IMR-90 (cell line): ENCODE measurements around the gene ERAS. TPM values are rescaled to one million over a fixed set of nuclear protein-coding genes. Genes with fewer than 3 reads are reported as not detected.

Experiments used
- ATAC-seq: fragments of 200-7000 bp; cut with Tn5 transposase; 2 replicates; pipeline ENCODE4 v1.9.1; 2020; ENCODE audit warnings: low read depth, mild to moderate bottlenecking, moderate library complexity
- BruUV-seq: library from RNA; stranded (reverse); fragments of 400-500 nt; replicated peaks from 2 replicates; lab custom pipeline; 2021; lab: Mats Ljungman, UMichigan
- CTCF ChIA-PET: fragments of 300-600 bp; formaldehyde crosslinking; extraction: SDS; loops from one replicate; lab custom pipeline; 2021; ENCODE audit warnings: antibody characterized with exemption; lab: Yijun Ruan, JAX
- POLR2A ChIA-PET: fragments of 300-600 bp; sonication (Branson Sonifier 250); formaldehyde crosslinking; loops from one replicate; lab custom pipeline; 2022; ENCODE audit warnings: antibody characterized with exemption; ENCODE audit not compliant: unreplicated experiment; lab: Charles Lee
- DNase-seq: peaks from one replicate; pipeline ENCODE4 v3.0.0; 2013
- H2AFZ ChIP-seq: replicated peaks from 2 replicates; pipeline ENCODE3; 2013; ENCODE audit warnings: low read length, mild to moderate bottlenecking; ENCODE audit not compliant: poor library complexity
- H2AK5ac ChIP-seq: 2 replicates; pipeline ENCODE4 v1.6.1; 2013; ENCODE audit warnings: low read depth, low read length, inconsistent platforms
- H2AK9ac ChIP-seq: replicated peaks from 2 replicates; pipeline ENCODE3; 2013; ENCODE audit warnings: mild to moderate bottlenecking, low read depth, low read length, moderate library complexity; ENCODE audit not compliant: poor library complexity
- H2BK120ac ChIP-seq: 2 replicates; pipeline ENCODE4 v1.6.1; 2013; ENCODE audit warnings: low read depth, low read length, inconsistent platforms
- H2BK15ac ChIP-seq: 3 replicates; pipeline ENCODE4 v1.6.1; 2013; ENCODE audit warnings: low read depth, low read length, inconsistent platforms
- H2BK20ac ChIP-seq: 2 replicates; pipeline ENCODE4 v1.6.1; 2013; ENCODE audit warnings: low read depth, mild to moderate bottlenecking, inconsistent platforms, low read length, moderate library complexity
- H2BK5ac ChIP-seq: 2 replicates; pipeline ENCODE4 v1.6.1; 2013; ENCODE audit warnings: mild to moderate bottlenecking, low read depth, low read length, inconsistent platforms; ENCODE audit not compliant: poor library complexity, severe bottlenecking
- H3K14ac ChIP-seq: replicated peaks from 2 replicates; pipeline ENCODE4 v1.6.1; 2013; ENCODE audit warnings: low read depth, low read length, inconsistent platforms
- H3K18ac ChIP-seq: 2 replicates; pipeline ENCODE4 v1.6.1; 2013; ENCODE audit warnings: low read depth, low read length, control low read depth
- H3K23ac ChIP-seq: 2 replicates; pipeline ENCODE4 v1.6.1; 2013; ENCODE audit warnings: low read depth, low read length, inconsistent platforms
- H3K27ac ChIP-seq: 2 replicates; pipeline ENCODE4 v1.5.1; 2013; ENCODE audit warnings: mild to moderate bottlenecking, control low read depth, low read length; ENCODE audit not compliant: insufficient read depth
- H3K27me3 ChIP-seq: 2 replicates; pipeline ENCODE4 v1.6.1; 2013; ENCODE audit warnings: low read length; ENCODE audit not compliant: control insufficient read depth, insufficient read depth
- H3K36me3 ChIP-seq: 2 replicates; pipeline ENCODE4 v1.6.1; 2013; ENCODE audit warnings: low read length, mixed read lengths; ENCODE audit not compliant: control insufficient read depth, insufficient read depth
- H3K4ac ChIP-seq: 2 replicates; pipeline ENCODE4 v1.6.1; 2013; ENCODE audit warnings: low read depth, low read length, inconsistent platforms
- H3K4me1 ChIP-seq: 2 replicates; pipeline ENCODE4 v1.6.1; 2013; ENCODE audit warnings: low read length, mixed read lengths; ENCODE audit not compliant: control insufficient read depth, insufficient read depth
- H3K4me2 ChIP-seq: 2 replicates; pipeline ENCODE4 v1.6.1; 2013; ENCODE audit warnings: low read depth, mild to moderate bottlenecking, control low read depth, low read length, moderate library complexity
- H3K4me3 ChIP-seq: 2 replicates; pipeline ENCODE4 v1.5.1; 2013; ENCODE audit warnings: low read depth, mild to moderate bottlenecking, control low read depth, low read length, moderate library complexity; ENCODE audit not compliant: insufficient read depth
- H3K56ac ChIP-seq: 2 replicates; pipeline ENCODE4 v1.6.1; 2013; ENCODE audit warnings: low read length, inconsistent platforms; ENCODE audit not compliant: insufficient read depth; ENCODE audit errors: extremely low read depth
- H3K79me1 ChIP-seq, 2 experiments: 2 replicates each; pipeline ENCODE4 v1.6.1; 2013; ENCODE audit warnings: low read length in 2 of 2, inconsistent platforms in 1 of 2, low read depth in 1 of 2
- H3K9ac ChIP-seq: 2 replicates; pipeline ENCODE4 v1.6.1; 2013; ENCODE audit warnings: low read depth, low read length, control low read depth
- H3K9me1 ChIP-seq: 2 replicates; pipeline ENCODE4 v1.6.1; 2013; ENCODE audit warnings: low read length, inconsistent platforms; ENCODE audit not compliant: insufficient read depth
- H3K9me3 ChIP-seq: 2 replicates; pipeline ENCODE4 v1.6.1; 2013; ENCODE audit warnings: low read length; ENCODE audit not compliant: control insufficient read depth, insufficient read depth
- H4K20me1 ChIP-seq: 2 replicates; pipeline ENCODE4 v1.6.1; 2013; ENCODE audit warnings: low read length, inconsistent platforms; ENCODE audit not compliant: insufficient read depth
- H4K5ac ChIP-seq: 2 replicates; pipeline ENCODE4 v1.6.1; 2013; ENCODE audit warnings: mild to moderate bottlenecking, low read depth, low read length, control low read depth
- H4K8ac ChIP-seq, 2 experiments: 2 replicates each; pipeline ENCODE4 v1.6.1; 2013; ENCODE audit warnings: low read depth in 2 of 2, low read length in 2 of 2, control low read depth in 1 of 2, inconsistent platforms in 1 of 2
- H4K91ac ChIP-seq: 2 replicates; pipeline ENCODE4 v1.6.1; 2013; ENCODE audit warnings: low read depth, low read length, inconsistent platforms; ENCODE audit not compliant: insufficient read depth
- BHLHE40 ChIP-seq: fragments of 150-350 bp; IDR thresholded peaks from 2 replicates; pipeline ENCODE4 v1.6.1; 2016; ENCODE audit warnings: mild to moderate bottlenecking, low read depth, low read length
- CHD1 ChIP-seq: IDR thresholded peaks from 2 replicates; pipeline ENCODE4 v1.6.1; 2012; ENCODE audit warnings: low read depth, low read length, improper control_type of control experiment
- FOS ChIP-seq: fragments of 150-350 bp; IDR thresholded peaks from 2 replicates; pipeline ENCODE4 v1.6.1; 2016; ENCODE audit warnings: low read depth, low read length
- MAFK ChIP-seq: IDR thresholded peaks from 2 replicates; pipeline ENCODE4 v1.6.1; 2012; ENCODE audit warnings: low read depth, low read length, improper control_type of control experiment
- NFE2L2 ChIP-seq: fragments of 150-350 bp; IDR thresholded peaks from 2 replicates; pipeline ENCODE4 v1.6.1; 2016; ENCODE audit warnings: low read depth, mild to moderate bottlenecking, low read length
- POLR2A ChIP-seq: IDR thresholded peaks from 2 replicates; pipeline ENCODE4 v1.6.1; 2012; ENCODE audit warnings: mild to moderate bottlenecking, low read depth, low read length
- RAD21 ChIP-seq: IDR thresholded peaks from 2 replicates; pipeline ENCODE4 v1.6.1; 2012; ENCODE audit warnings: low read length, improper control_type of control experiment
- RCOR1 ChIP-seq: IDR thresholded peaks from 2 replicates; pipeline ENCODE4 v1.6.1; 2012; ENCODE audit warnings: mild to moderate bottlenecking, low read length, improper control_type of control experiment; ENCODE audit not compliant: insufficient replicate concordance
- RFX5 ChIP-seq: IDR thresholded peaks from 2 replicates; pipeline ENCODE4 v1.8.0; 2012; ENCODE audit warnings: low read depth, mild to moderate bottlenecking, low read length, moderate library complexity
- SMC3 ChIP-seq: fragments of 150-350 bp; IDR thresholded peaks from 2 replicates; pipeline ENCODE4 v1.6.1; 2016; ENCODE audit warnings: low read depth, mild to moderate bottlenecking, antibody characterized with exemption, low read length, moderate library complexity
- WGBS, 2 experiments: methylation state at CpG; one replicate each; pipeline versions ENCODE4 v1.1.5 to v1.1.7; 2013; ENCODE audit warnings: missing lambda C conversion rate in 2 of 2; ENCODE audit not compliant: insufficient read length in 1 of 2; ENCODE audit errors: extremely low coverage in 2 of 2; 5-methylcytosine and 5-hydroxymethylcytosine counted together
- dilution Hi-C: fragments of 300-500 bp; cut with HindIII; formaldehyde crosslinking; loops from one replicate; pipeline ENCODE4 v1.14.3; 2018; ENCODE audit warnings: low sequenced_read_pairs; ENCODE audit not compliant: unreplicated experiment
- in situ Hi-C: fragments of 300-500 bp; cut with MboI; formaldehyde crosslinking; loops from 3 replicates; pipeline ENCODE4 v1.14.3; 2019; ENCODE audit warnings: low sequenced_read_pairs, inconsistent platforms, mixed read lengths
- intact Hi-C: fragments of 100-400 bp; cut with micrococcal nuclease; formaldehyde crosslinking; loops from 2 replicates; pipeline ENCODE4 v1.10.0; 2022
- polyA plus RNA-seq, 3 experiments: library from polyadenylated mRNA; depleted of rRNA; stranded (reverse); fragments of >200 nt; gene quantifications; 2 replicates each; pipeline ENCODE4 v1.2.3, GENCODE V29; 2012; ENCODE audit warnings: low replicate concordance in 1 of 3
- total RNA-seq: library from RNA; depleted of rRNA; stranded (reverse); fragments of >200 nt; gene quantifications from 2 replicates; pipeline ENCODE4 v1.2.3, GENCODE V29; 2012
- TF ChIP-seq, protein P1 (sequence below): fragments of 150-350 bp; IDR thresholded peaks from 2 replicates; pipeline ENCODE4 v1.6.1; 2016; ENCODE audit warnings: low read depth, mild to moderate bottlenecking, low read length, moderate library complexity, borderline replicate concordance
- TF ChIP-seq, protein P2 (sequence below): conservative IDR thresholded peaks from 2 replicates; pipeline ENCODE4 v1.5.1; 2012; ENCODE audit warnings: mild to moderate bottlenecking, low read depth, low read length, improper control_type of control experiment
- TF ChIP-seq, protein P3 (sequence below): fragments of 150-350 bp; IDR thresholded peaks from 2 replicates; pipeline ENCODE4 v1.6.1; 2017; ENCODE audit warnings: mild to moderate bottlenecking, antibody characterized with exemption, low read length, low read depth

The ERAS gene
- total and polyA plus RNA-seq, 2 of the 4 experiments (the other 2 are of a cell fraction): not detected

DNA sequence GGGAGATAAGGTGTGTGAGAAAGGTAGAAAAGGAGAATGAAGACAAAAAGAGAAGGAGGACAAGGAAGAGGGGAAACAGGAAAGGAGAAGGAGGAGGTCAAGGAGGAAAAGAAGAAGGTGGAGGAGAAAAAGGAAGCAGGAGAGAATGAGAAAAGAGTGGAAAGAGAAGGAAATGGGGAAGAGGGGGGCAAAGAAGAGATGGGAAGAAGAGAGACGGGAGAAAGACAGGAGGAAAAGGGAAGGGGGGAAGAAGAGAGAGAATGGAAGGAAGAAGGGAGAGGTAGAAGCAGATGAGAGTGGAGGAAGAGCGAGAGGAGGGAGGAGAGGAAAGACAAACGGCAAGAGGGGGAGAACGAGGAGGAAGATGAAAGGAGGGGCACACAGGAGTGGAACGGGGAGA, 35.8 kb upstream of the ERAS start:
- H3K4ac ChIP-seq: no peak overlapping the region
- H2BK120ac ChIP-seq: no peak overlapping the region
- H2BK5ac ChIP-seq: no peak overlapping the region
- no peak overlapping the region for H2BK15ac ChIP-seq
- no TSS peak for BruUV-seq
- ChIA-PET CTCF (no interaction called here), POLR2A (no interaction called here)
- no peaks in the 10 kb centered on the region; the same call in none of the 2 replicates for H3K4me1 ChIP-seq
- no peak overlapping the region for H3K23ac ChIP-seq
- no peak overlapping the region for H3K4me3 ChIP-seq
- H3K9me3 ChIP-seq: no peaks in the 10 kb centered on the region
- in situ Hi-C loops: no loop called here
- TF ChIP-seq RAD21 (no peak), SMC3 (no peak), RCOR1 (no peak), POLR2A (no peak), FOS (no peak), BHLHE40 (no peak), NFE2L2 (no peak), RFX5 (no peak), MAFK (no peak), CHD1 (no peak)
- TF ChIP-seq, protein P1, sequence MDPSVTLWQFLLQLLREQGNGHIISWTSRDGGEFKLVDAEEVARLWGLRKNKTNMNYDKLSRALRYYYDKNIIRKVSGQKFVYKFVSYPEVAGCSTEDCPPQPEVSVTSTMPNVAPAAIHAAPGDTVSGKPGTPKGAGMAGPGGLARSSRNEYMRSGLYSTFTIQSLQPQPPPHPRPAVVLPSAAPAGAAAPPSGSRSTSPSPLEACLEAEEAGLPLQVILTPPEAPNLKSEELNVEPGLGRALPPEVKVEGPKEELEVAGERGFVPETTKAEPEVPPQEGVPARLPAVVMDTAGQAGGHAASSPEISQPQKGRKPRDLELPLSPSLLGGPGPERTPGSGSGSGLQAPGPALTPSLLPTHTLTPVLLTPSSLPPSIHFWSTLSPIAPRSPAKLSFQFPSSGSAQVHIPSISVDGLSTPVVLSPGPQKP: no peak
- TF ChIP-seq, protein P2, sequence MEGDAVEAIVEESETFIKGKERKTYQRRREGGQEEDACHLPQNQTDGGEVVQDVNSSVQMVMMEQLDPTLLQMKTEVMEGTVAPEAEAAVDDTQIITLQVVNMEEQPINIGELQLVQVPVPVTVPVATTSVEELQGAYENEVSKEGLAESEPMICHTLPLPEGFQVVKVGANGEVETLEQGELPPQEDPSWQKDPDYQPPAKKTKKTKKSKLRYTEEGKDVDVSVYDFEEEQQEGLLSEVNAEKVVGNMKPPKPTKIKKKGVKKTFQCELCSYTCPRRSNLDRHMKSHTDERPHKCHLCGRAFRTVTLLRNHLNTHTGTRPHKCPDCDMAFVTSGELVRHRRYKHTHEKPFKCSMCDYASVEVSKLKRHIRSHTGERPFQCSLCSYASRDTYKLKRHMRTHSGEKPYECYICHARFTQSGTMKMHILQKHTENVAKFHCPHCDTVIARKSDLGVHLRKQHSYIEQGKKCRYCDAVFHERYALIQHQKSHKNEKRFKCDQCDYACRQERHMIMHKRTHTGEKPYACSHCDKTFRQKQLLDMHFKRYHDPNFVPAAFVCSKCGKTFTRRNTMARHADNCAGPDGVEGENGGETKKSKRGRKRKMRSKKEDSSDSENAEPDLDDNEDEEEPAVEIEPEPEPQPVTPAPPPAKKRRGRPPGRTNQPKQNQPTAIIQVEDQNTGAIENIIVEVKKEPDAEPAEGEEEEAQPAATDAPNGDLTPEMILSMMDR: no peak
- TF ChIP-seq, protein P3, sequence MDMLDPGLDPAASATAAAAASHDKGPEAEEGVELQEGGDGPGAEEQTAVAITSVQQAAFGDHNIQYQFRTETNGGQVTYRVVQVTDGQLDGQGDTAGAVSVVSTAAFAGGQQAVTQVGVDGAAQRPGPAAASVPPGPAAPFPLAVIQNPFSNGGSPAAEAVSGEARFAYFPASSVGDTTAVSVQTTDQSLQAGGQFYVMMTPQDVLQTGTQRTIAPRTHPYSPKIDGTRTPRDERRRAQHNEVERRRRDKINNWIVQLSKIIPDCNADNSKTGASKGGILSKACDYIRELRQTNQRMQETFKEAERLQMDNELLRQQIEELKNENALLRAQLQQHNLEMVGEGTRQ: no peak
- no peak overlapping the region for H2AK5ac ChIP-seq
- no peak for DNase-seq
- H4K91ac ChIP-seq: no peak overlapping the region
- H3K27me3 ChIP-seq: peaks cover 22% of the 10 kb centered on the region
- H3K9ac ChIP-seq: no peak overlapping the region
- 14% methylated on average over 2 of the region's 5 CpGs; no CpG with 5 or more reads in 1 of the 2 experiments for WGBS, 2 experiments
- no peak overlapping the region for H3K14ac ChIP-seq
- intact Hi-C loops: no loop called here
- no peak for ATAC-seq
- H3K9me1 ChIP-seq: peaks cover 3% of the 10 kb centered on the region; the same call in 1 of the 2 replicates
- no peak overlapping the region for H3K18ac ChIP-seq
- no peak overlapping the region for H3K56ac ChIP-seq
- no peak overlapping the region for H4K5ac ChIP-seq
- H3K36me3 ChIP-seq: no peaks in the 10 kb centered on the region
- H3K27ac ChIP-seq: no peak overlapping the region
- no peaks in the 10 kb centered on the region for H3K79me1 ChIP-seq
- no peak overlapping the region for H2AFZ ChIP-seq
- H4K8ac ChIP-seq: no peak overlapping the region
- H2AK9ac ChIP-seq: no peak overlapping the region
- no peak overlapping the region for H3K4me2 ChIP-seq
- dilution Hi-C loops: no loop called here
- no peak overlapping the region for H2BK20ac ChIP-seq
- H4K20me1 ChIP-seq: no peaks in the 10 kb centered on the region
